ENCODE measurements around the gene CEACAM6. TPM values are rescaled to one million over a fixed set of nuclear protein-coding genes. Genes with fewer than 3 reads are reported as not detected.

Gene CEACAM6
- total and polyA plus RNA-seq, 2 of the 13 experiments (the other 11 are each of a cell fraction or from before 2014, with no cell fraction given): not detected

GRCh38 chr19:41804336-41804735 is 49.0 kb downstream of the CEACAM6 start (continued):
- no peak for TF ChIP-seq FOSL1 (CRISPR knock-in tag; IDR thresholded peaks at IDR 0.05; ENCODE audit: borderline replicate concordance)

GRCh38 chr19:41807176-41807575 is 51.8 kb downstream of the CEACAM6 start:
- ATAC-seq: no peak
- no peaks in the 10 kb centered on the region for H3K4me1 ChIP-seq (ENCODE audit: insufficient read depth, low read length)
- ChIA-PET CTCF (ENCODE audit: low intra/inter-chr PET ratio, low total read pairs) (no interaction called here), POLR2A (no interaction called here)
- H3K4me2 ChIP-seq (ENCODE audit: low read depth, low read length): no peak overlapping the region
- no TSS peak for BruUV-seq (replicated peaks)
- TF ChIP-seq LBX2 (CRISPR knock-in tag; IDR thresholded peaks at IDR 0.05; ENCODE audit: borderline replicate concordance) (no peak), ZNF143 (CRISPR knock-in tag; IDR thresholded peaks at IDR 0.05) (no peak), FOXA1 (IDR thresholded peaks at IDR 0.05) (no peak), FOXA1 (CRISPR knock-in tag; IDR thresholded peaks at IDR 0.05) (no peak), NR1H2 (CRISPR knock-in tag; IDR thresholded peaks at IDR 0.05; ENCODE audit: borderline replicate concordance, low read depth) (no peak), MXD4 (CRISPR knock-in tag; IDR thresholded peaks at IDR 0.05) (no peak), ZNF501 (CRISPR knock-in tag; IDR thresholded peaks at IDR 0.05) (no peak), HOXA7 (CRISPR knock-in tag; IDR thresholded peaks at IDR 0.05) (no peak), ZFP36 (IDR thresholded peaks at IDR 0.05; ENCODE audit: borderline replicate concordance, low read depth, low read length, partially characterized antibody) (no peak), ESRRA (CRISPR knock-in tag; IDR thresholded peaks at IDR 0.05; ENCODE audit: low read depth) (no peak), MBD4 (IDR thresholded peaks at IDR 0.05; ENCODE audit: borderline replicate concordance, low read length) (no peak), ZNF431 (CRISPR knock-in tag; IDR thresholded peaks at IDR 0.05; ENCODE audit: borderline replicate concordance, low read depth) (no peak)
- no peaks in the 10 kb centered on the region for H3K79me2 ChIP-seq (ENCODE audit: insufficient read depth, low read length)
- H3K27me3 ChIP-seq (ENCODE audit: control insufficient read depth in 1 of 2, insufficient read depth in 2 of 2, low read length in 2 of 2): peaks cover 2 to 27% of the 10 kb centered on the region in 2 experiments; a peak in 4 of 5 replicates
- intact Hi-C loops (cut with micrococcal nuclease; ENCODE audit: unreplicated experiment): no loop called here
- no peak for DNase-seq (ENCODE audit: low spot score)
- no peak overlapping the region for H2AFZ ChIP-seq (ENCODE audit: low read length)
- H3K27ac ChIP-seq (ENCODE audit: extremely low read length, insufficient read depth, low read length): no peak overlapping the region
- no peak overlapping the region for H3K4me3 ChIP-seq (replicated peaks in 1 of 3; ENCODE audit: insufficient read depth in 1 of 3, low read depth in 2 of 3, low read length in 3 of 3)
- in situ Hi-C loops (cut with HindIII; ENCODE audit: extremely low pct_ligation_motif_present, low pct_unique_long_range_greater_than_20kb): no loop called here
- H3K9ac ChIP-seq (ENCODE audit: insufficient read depth, low read depth, low read length): no peak overlapping the region
- WGBS (ENCODE audit: low lambda C conversion rate): 0% methylated on average over 3 of the region's 3 CpGs
- H3K36me3 ChIP-seq (replicated peaks in 1 of 2; ENCODE audit: control insufficient read depth in 1 of 2, insufficient read depth in 2 of 2, low read length in 2 of 2): no peaks in the 10 kb centered on the region
- no peak for FAIRE-seq
- H4K20me1 ChIP-seq (ENCODE audit: insufficient read depth, low read length): no peaks in the 10 kb centered on the region
- no peaks in the 10 kb centered on the region for H3K9me3 ChIP-seq (ENCODE audit: low read length)
